ENCODE data around the gene SELENON.

DNA sequence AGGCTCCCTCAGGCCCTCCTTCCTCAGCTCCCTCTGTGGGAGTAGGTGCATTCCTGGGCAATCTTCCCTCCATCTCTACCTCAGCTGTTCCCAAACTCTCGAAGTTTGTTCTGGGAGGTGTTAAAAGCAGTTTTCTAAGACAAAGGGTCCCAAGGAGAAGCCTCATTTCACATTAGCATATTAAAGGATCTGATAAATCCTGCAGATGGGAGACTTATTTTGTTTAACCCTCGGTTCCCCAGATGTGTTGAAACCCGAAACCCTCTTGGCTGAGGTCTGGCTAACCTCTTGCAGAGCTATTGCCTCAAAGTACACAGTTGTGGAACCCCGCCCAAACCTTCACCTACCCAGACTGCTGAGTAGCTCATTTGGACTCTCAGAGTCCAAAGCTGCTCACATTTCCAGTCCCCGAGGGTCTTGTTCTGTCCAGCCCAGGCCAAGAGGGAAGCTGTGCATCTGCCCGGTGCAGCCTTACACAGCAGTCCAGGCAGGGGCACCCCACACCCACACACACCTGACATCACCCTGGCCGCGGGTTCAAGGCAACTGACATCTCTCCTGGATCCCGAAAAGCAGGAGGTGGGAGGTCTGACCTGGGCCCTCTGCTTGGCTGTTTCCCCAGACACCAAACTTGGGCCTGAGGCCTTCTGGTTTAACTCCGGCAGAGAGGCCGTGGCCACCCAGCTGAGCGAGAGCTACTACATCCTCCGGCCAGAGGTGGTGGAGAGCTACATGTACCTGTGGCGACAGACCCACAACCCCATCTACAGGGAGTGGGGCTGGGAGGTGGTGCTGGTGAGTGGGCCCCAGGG is 19.5 kb upstream of the SELENON start:
- no peak for TF ChIP-seq POLR2A (IDR thresholded peaks at IDR 0.05)
- no peak for TF ChIP-seq CTCF (IDR thresholded peaks at IDR 0.05)

All from prostate gland (tissue), 2 donors.